ENCODE measurements around the gene MCTP2.

GRCh38 chr15:94246016-94246415 is 14.7 kb downstream of the MCTP2 start:
- no peak for TF ChIP-seq CTCF (IDR thresholded peaks at IDR 0.05)
- no peak for TF ChIP-seq SIN3A (IDR thresholded peaks at IDR 0.05; ENCODE audit: borderline replicate concordance, insufficient read depth, low read depth, low read length)
- TF ChIP-seq POLR2AphosphoS5 (IDR thresholded peaks at IDR 0.05; ENCODE audit: low read depth, low read length): no peak

Measured in Panc1 (cell line).